Thyroid gland (tissue), 4 donors: ENCODE measurements around the gene E4F1. TPM values are rescaled to one million over a fixed set of nuclear protein-coding genes. Genes with fewer than 3 reads are reported as not detected.

Experiments used
- DNase-seq, 2 donors: peaks; one replicate each; pipeline ENCODE4 v3.0.0-alpha.2; 2019
- H3K27ac ChIP-seq, 3 donors: fragments of 200-600 bp; sonication (generic); 1 replicate in 2 of 3; 2 replicates in 1 of 3; pipeline ENCODE4 v1.5.1; 2016 to 2019; ENCODE audit warnings: mild to moderate bottlenecking in 1 of 3, moderate library complexity in 1 of 3
- H3K27me3 ChIP-seq: fragments of 200-600 bp; sonication (generic); one replicate; pipeline ENCODE4 v1.5.1; 2019
- H3K36me3 ChIP-seq, 2 donors: fragments of 200-600 bp; sonication (generic); one replicate each; pipeline ENCODE4 v1.5.1; 2016 to 2019
- H3K4me1 ChIP-seq, 2 donors: fragments of 200-600 bp; sonication (generic); one replicate each; pipeline ENCODE4 v1.5.1; 2017 to 2019
- H3K4me3 ChIP-seq, 3 donors: fragments of 200-600 bp; sonication (generic); replicated peaks in 1 of 3; 1 replicate in 2 of 3; 2 replicates in 1 of 3; pipeline ENCODE4 v1.5.1; 2016; ENCODE audit warnings: mild to moderate bottlenecking in 1 of 3
- H3K9me3 ChIP-seq: fragments of 200-600 bp; sonication (generic); one replicate; pipeline ENCODE4 v1.5.1; 2017
- POLR2A ChIP-seq, 2 donors: fragments of 450-650 bp; IDR thresholded peaks; one replicate each; pipeline ENCODE4 v1.6.1; 2017; ENCODE audit warnings: antibody characterized with exemption in 2 of 2, mild to moderate bottlenecking in 2 of 2, moderate library complexity in 1 of 2
- WGBS, 2 donors: methylation state at CpG; one replicate each; pipeline ENCODE4 v1.1.5; 2017; 5-methylcytosine and 5-hydroxymethylcytosine counted together
- intact Hi-C: fragments of 100-400 bp; cut with DNase I; formaldehyde crosslinking; loops from one replicate; pipeline ENCODE4 v1.15.1; 2023
- total RNA-seq, 4 donors: library from RNA; depleted of rRNA; stranded (reverse); fragments of >200 nt; gene quantifications; one replicate each; pipeline ENCODE4 v1.2.3, GENCODE V29; 2016
- TF ChIP-seq, protein P1 (sequence below), 6 experiments: fragments of 200-600 bp in 3 of 6; fragments of 450-650 bp in 3 of 6; sonication (generic) in 3 of 6; IDR thresholded peaks; one replicate each; pipeline ENCODE4 v1.5.1; 2016 to 2019; ENCODE audit warnings: antibody characterized with exemption in 6 of 6, mild to moderate bottlenecking in 2 of 6, inconsistent platforms in 1 of 6, moderate library complexity in 1 of 6

The E4F1 gene
- total RNA-seq, 4 donors from 2014 or later = 35.3 to 55.7 (median 41.3) TPM

DNA sequence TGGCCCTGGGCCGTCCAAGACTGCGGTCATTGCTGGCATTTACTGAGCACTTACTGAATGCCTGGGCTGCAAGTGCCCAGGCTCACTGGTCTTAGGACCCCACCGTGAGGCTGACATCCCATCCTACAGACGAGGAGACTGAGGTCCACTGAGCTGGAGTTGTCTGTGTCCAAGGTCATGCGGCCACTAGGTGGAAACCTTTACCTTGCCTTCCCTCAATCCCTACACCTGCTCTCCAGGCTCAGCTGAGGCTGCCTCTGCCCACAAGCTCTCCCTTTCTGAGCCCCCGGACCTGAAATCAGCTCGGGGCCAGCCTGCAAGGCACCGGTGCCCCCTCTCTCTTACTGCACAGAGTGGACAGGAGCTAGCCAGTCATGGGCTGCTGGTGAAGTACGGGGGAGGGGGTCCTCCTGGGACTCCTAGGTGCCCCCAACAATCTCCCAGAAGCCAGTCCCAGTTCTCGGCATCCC lies 28.5 kb upstream of the E4F1 start:
- Histone ChIP-seq H3K4me1 (peaks cover 10 to 13% of the 10 kb centered on the region in 2 donors), H3K27ac (no peak overlapping the region), H3K4me3 (no peak overlapping the region), H3K36me3 (no peaks in the 10 kb centered on the region), H3K9me3 (no peaks in the 10 kb centered on the region), H3K27me3 (no peaks in the 10 kb centered on the region)
- intact Hi-C loops = loop anchor here (5.0 to 10.0 kb wide), 3 partner anchors 67 to 307 kb away; partner anchors contain the start of gene CCNF
- peak; percentile 66 to 69 for DNase-seq
- WGBS, 2 donors = 6 to 20% methylated on average over 2 to 6 of the region's 10 CpGs
- TF ChIP-seq POLR2A (IDR thresholded peaks at IDR 0.05) = no peak
- TF ChIP-seq, protein P1, sequence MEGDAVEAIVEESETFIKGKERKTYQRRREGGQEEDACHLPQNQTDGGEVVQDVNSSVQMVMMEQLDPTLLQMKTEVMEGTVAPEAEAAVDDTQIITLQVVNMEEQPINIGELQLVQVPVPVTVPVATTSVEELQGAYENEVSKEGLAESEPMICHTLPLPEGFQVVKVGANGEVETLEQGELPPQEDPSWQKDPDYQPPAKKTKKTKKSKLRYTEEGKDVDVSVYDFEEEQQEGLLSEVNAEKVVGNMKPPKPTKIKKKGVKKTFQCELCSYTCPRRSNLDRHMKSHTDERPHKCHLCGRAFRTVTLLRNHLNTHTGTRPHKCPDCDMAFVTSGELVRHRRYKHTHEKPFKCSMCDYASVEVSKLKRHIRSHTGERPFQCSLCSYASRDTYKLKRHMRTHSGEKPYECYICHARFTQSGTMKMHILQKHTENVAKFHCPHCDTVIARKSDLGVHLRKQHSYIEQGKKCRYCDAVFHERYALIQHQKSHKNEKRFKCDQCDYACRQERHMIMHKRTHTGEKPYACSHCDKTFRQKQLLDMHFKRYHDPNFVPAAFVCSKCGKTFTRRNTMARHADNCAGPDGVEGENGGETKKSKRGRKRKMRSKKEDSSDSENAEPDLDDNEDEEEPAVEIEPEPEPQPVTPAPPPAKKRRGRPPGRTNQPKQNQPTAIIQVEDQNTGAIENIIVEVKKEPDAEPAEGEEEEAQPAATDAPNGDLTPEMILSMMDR (IDR thresholded peaks at IDR 0.05) = peak; percentile 34 to 80 (median 64)

DNA sequence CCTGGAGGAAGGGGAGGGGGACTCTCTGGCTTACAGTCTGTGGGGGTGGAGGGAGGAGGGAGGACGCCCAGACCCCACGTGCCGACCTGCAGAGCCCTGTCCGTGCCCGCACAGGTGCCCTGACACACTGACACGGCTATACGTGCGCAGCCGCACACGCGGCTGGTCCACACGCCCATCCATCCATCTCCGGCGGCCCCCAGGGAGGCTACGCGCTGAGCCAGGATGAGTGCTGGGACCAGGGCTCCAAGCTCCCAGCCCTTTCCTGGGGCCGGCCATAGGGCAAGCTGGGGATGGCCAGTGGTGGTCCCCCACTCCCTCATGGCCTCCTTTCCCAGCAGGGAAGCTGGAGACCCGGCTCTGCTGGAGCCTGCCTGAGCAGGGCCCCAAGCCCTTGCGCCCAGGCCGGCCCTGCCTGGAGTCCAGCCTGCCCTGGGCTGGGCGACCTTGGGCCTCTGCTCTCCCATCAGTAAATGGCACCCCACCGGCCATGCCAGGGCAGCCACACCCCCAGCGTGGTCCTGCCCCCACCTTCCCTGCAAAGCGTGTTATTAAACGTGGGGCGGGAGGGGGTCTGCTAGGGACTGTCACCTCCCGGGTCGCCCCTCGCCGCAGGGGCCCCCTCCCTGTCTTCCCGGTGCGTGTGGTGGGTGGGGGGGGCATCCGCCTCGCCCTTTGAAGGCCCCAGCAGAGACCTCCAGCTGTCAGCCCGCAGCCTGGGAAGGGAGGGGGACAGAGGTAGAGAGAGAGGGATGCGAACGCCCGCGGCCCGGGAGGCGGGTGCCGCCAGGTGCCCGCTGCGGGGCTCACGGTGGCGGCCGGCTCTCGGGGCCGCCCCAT lies 27.8 kb upstream of the E4F1 start:
- peaks cover 10 to 13% of the 10 kb centered on the region in 2 donors for H3K4me1 ChIP-seq
- TF ChIP-seq POLR2A (IDR thresholded peaks at IDR 0.05) = no peak
- TF ChIP-seq, protein P1 (IDR thresholded peaks at IDR 0.05) = no peak
- no peak overlapping the region for H3K27ac ChIP-seq
- DNase-seq = no peak
- no peaks in the 10 kb centered on the region for H3K36me3 ChIP-seq
- peak overlapping the region in 1 of 3 donors; percentile 37 for H3K4me3 ChIP-seq
- WGBS, 2 donors = 0 to 7% methylated on average over 10 to 24 of the region's 49 CpGs
- H3K9me3 ChIP-seq = no peaks in the 10 kb centered on the region
- H3K27me3 ChIP-seq = no peaks in the 10 kb centered on the region
- intact Hi-C loops = loop anchor here (5.0 to 10.0 kb wide), 3 partner anchors 67 to 307 kb away; partner anchors contain the start of gene CCNF

DNA sequence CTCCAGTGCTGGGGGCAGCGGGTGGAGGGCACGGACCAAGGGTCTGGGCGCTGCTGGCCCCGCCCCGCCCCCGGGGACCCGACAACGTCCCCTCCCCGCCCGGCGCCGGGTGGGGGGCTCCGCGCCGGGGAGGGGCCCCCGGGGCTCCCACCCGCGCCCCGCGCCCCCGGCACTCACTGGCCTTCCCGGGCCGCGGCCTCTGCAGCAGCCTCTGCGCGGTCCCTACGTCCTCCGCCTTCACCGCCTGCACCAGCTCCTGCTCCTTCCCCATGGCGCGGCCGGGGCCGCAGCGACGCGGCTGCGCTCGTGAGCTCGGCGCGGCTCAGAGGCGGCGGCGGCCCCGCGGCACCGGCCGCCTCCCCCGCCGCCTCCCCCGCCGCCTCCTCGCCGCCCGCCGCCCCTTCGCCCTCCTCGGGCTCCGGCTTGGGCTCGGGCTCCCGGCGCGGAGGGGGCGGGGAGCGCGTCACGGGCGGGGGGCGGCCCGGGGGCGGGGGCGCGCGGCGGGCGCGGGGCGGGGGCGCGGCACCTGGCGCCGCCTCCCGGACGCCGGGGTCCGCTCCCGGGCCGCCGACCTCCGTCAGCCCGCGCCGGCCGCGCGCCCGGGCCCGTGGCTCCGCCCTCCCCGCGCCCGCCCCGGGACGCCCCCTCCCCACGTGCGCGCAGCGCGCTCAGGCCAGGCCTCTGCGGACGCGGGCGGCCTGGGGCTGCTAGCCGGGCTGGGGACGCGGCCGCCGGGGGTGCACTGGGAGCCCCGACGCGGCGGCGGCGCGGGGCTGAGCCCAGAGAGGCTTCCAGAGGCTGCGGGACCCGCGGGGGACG lies 27.0 kb upstream of the E4F1 start, which contains the start of gene CASKIN1:
Gene CASKIN1, minus strand, starts transcription at position 444 of the 819 bp plus-strand sequence. Its CDS starts 173 bp downstream, at position 271.
- intact Hi-C loops = loop anchor here (5.0 to 10.0 kb wide), 3 partner anchors 66 to 306 kb away; partner anchors contain the start of gene CCNF

DNA sequence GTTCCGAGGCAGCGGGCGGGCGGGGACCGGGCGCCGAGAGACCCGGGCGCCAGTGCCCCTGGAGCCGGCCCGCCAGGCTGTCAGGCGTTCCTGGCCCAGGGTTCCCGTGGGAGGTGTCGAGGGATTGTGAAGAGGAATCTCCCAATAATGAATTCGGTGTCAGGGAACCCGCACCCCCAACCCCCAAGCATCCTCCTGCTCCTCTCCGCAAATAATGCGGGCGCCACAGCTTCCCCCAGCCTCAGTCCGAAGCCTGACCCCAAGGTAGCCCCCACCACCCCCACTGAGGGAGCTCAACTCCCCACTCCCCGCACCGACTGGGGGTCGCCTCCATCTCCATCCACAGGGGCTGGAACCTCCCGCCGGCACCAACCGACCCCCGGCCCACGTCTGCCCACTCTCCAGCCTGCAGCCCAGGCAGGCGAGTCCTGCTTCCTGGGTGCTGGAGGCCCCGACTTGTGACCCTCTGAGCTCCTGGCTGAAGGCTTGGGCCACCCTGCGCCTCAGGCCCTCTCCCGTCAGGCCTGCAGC lies 26.3 kb upstream of the E4F1 start:
- no peaks in the 10 kb centered on the region for H3K9me3 ChIP-seq
- 29 to 43% methylated on average over 14 to 15 of the region's 32 CpGs for WGBS, 2 donors
- H3K36me3 ChIP-seq = no peaks in the 10 kb centered on the region
- H3K4me3 ChIP-seq = peak overlapping the region in 1 of 3 donors; percentile 21
- no peaks in the 10 kb centered on the region for H3K27me3 ChIP-seq
- intact Hi-C loops = loop anchor here (5.0 to 10.0 kb wide), 3 partner anchors 65 to 305 kb away; partner anchors contain the start of gene CCNF
- no peak for TF ChIP-seq POLR2A (IDR thresholded peaks at IDR 0.05)
- TF ChIP-seq, protein P1 (IDR thresholded peaks at IDR 0.05) = no peak
- no peak for DNase-seq
- H3K27ac ChIP-seq = no peak overlapping the region
- peaks cover 10 to 13% of the 10 kb centered on the region in 2 donors for H3K4me1 ChIP-seq

More for the DNA sequence above, 27.0 kb upstream of the E4F1 start, which contains the start of gene CASKIN1:
- Histone ChIP-seq H3K9me3 (no peaks in the 10 kb centered on the region), H3K4me3 (peak within 1 kb of the TSS in 1 of 3 donors; percentile 37), H3K36me3 (no peaks in the 10 kb centered on the region), H3K4me1 (peaks cover 10 to 13% of the 10 kb centered on the region in 2 donors), H3K27me3 (no peaks in the 10 kb centered on the region), H3K27ac (no peak within 1 kb of the TSS)
- WGBS, 2 donors = 0% methylated on average over 2 of the region's 129 CpGs; no CpG with 5 or more reads in 1 of the 2 donors
- peak in 1 of 2 donors; percentile 23 for DNase-seq
- TF ChIP-seq, protein P1 (IDR thresholded peaks at IDR 0.05) = no peak
- TF ChIP-seq POLR2A (IDR thresholded peaks at IDR 0.05) = no peak
